Neural cell (in vitro differentiated cells): ENCODE results near the gene TSR3. TPM values are rescaled to one million over a fixed set of nuclear protein-coding genes. Genes with fewer than 3 reads are reported as not detected.

Source experiments
- H2AFZ ChIP-seq: fragments of 200-600, 300-800 bp; sonication (generic), shearing (Covaris generic); 2 replicates; pipeline ENCODE4 v1.6.0; 2014; ENCODE audit warnings: low read depth, mild to moderate bottlenecking, antibody characterized with exemption, low read length, moderate library complexity
- H3F3A ChIP-seq: fragments of 200-600 bp; shearing (Covaris generic); 2 replicates; pipeline ENCODE4 v1.6.1; 2016; ENCODE audit warnings: mild to moderate bottlenecking, moderate library complexity, mixed read lengths, antibody characterized with exemption, low read length; ENCODE audit not compliant: insufficient read depth, poor library complexity, severe bottlenecking
- H3K27ac ChIP-seq: fragments of 200-600, 300-800 bp; sonication (generic), shearing (Covaris generic); 2 replicates; pipeline ENCODE4 v1.5.1; 2014; ENCODE audit warnings: mild to moderate bottlenecking, low read length, moderate library complexity
- H3K27me3 ChIP-seq: fragments of 300-800, 200-600 bp; sonication (generic), shearing (Covaris generic); 2 replicates; pipeline ENCODE4 v1.6.0; 2014; ENCODE audit warnings: mild to moderate bottlenecking, low read depth, low read length, moderate library complexity; ENCODE audit not compliant: insufficient read depth
- H3K36me3 ChIP-seq: fragments of 300-800, 200-600 bp; sonication (generic), shearing (Covaris generic); 2 replicates; pipeline ENCODE4 v1.5.1; 2014; ENCODE audit warnings: mild to moderate bottlenecking, antibody characterized with exemption, low read length, moderate library complexity; ENCODE audit not compliant: insufficient read depth
- H3K4me2 ChIP-seq: fragments of 300-800, 200-600 bp; sonication (generic), shearing (Covaris generic); 2 replicates; pipeline ENCODE4 v1.6.0; 2014; ENCODE audit warnings: mild to moderate bottlenecking, low read length
- H3K4me3 ChIP-seq: fragments of 300-800, 200-600 bp; sonication (generic), shearing (Covaris generic); 2 replicates; pipeline ENCODE4 v1.5.1; 2014; ENCODE audit warnings: mild to moderate bottlenecking, low read length, moderate library complexity
- H3K79me2 ChIP-seq: fragments of 200-600 bp; shearing (Covaris generic); replicated peaks from 2 replicates; pipeline ENCODE4 v1.6.0; 2014; ENCODE audit warnings: mild to moderate bottlenecking, low read length, moderate library complexity; ENCODE audit not compliant: insufficient read depth
- H3K9ac ChIP-seq: fragments of 300-800, 200-600 bp; sonication (generic), shearing (Covaris generic); 2 replicates; pipeline ENCODE4 v1.6.1; 2016; ENCODE audit warnings: mild to moderate bottlenecking, low read length, mixed read lengths
- H3K9me2 ChIP-seq: fragments of 200-600 bp; shearing (Covaris generic); 2 replicates; pipeline ENCODE4 v1.6.1; 2016; ENCODE audit warnings: mild to moderate bottlenecking, low read length, mixed read lengths; ENCODE audit not compliant: insufficient read depth
- H3K9me3 ChIP-seq: fragments of 200-600, 300-800 bp; sonication (generic), shearing (Covaris generic); 2 replicates; pipeline ENCODE4 v1.6.1; 2016; ENCODE audit warnings: mild to moderate bottlenecking, mixed run types, low read length, moderate library complexity, mixed read lengths
- H4K20me1 ChIP-seq: fragments of 200-600 bp; shearing (Covaris generic); 2 replicates; pipeline ENCODE4 v1.6.1; 2016; ENCODE audit warnings: mild to moderate bottlenecking, mixed run types; ENCODE audit not compliant: insufficient read depth
- CTCF ChIP-seq: fragments of 450-650 bp; IDR thresholded peaks from 2 replicates; pipeline ENCODE4 v1.5.1; 2014; ENCODE audit warnings: antibody characterized with exemption, mild to moderate bottlenecking, moderate library complexity; ENCODE audit not compliant: poor library complexity, severe bottlenecking
- EP300 ChIP-seq: fragments of 450-650 bp; conservative IDR thresholded peaks from 2 replicates; pipeline ENCODE4 v1.6.1; 2014; ENCODE audit warnings: antibody characterized with exemption, mild to moderate bottlenecking, moderate library complexity; ENCODE audit not compliant: poor library complexity, severe bottlenecking
- EZH2 ChIP-seq: fragments of 200-600, 300-800 bp; shearing (Covaris generic), sonication (generic); IDR thresholded peaks from 2 replicates; pipeline ENCODE4 v1.6.1; 2014; ENCODE audit warnings: antibody characterized with exemption, low read length, borderline replicate concordance, mild to moderate bottlenecking; ENCODE audit not compliant: insufficient read depth, poor library complexity, severe bottlenecking
- MXI1 ChIP-seq: fragments of 450-650 bp; conservative IDR thresholded peaks from 2 replicates; pipeline ENCODE4 v1.6.1; 2014; ENCODE audit warnings: antibody characterized with exemption, mild to moderate bottlenecking; ENCODE audit not compliant: poor library complexity, severe bottlenecking
- POLR2AphosphoS5 ChIP-seq: IDR thresholded peaks from 2 replicates; pipeline ENCODE4 v1.6.1; 2012
- RAD21 ChIP-seq: fragments of 450-650 bp; conservative IDR thresholded peaks from 2 replicates; pipeline ENCODE4 v1.6.1; 2014; ENCODE audit warnings: antibody characterized with exemption, mild to moderate bottlenecking, moderate library complexity
- REST ChIP-seq: IDR thresholded peaks from 2 replicates; pipeline ENCODE4 v1.6.1; 2012; ENCODE audit warnings: borderline replicate concordance
- SMC3 ChIP-seq: fragments of 450-650 bp; conservative IDR thresholded peaks from 2 replicates; pipeline ENCODE4 v1.6.1; 2014; ENCODE audit warnings: antibody characterized with exemption, mild to moderate bottlenecking, moderate library complexity; ENCODE audit not compliant: poor library complexity
- TAF1 ChIP-seq: IDR thresholded peaks from 2 replicates; pipeline ENCODE4 v1.6.1; 2012; ENCODE audit warnings: low read depth
- polyA plus RNA-seq: library from polyadenylated mRNA; depleted of rRNA; stranded (reverse); fragments of >200 nt; gene quantifications from 2 replicates; pipeline ENCODE4 v1.2.3, GENCODE V29; 2014

The TSR3 gene
- polyA plus RNA-seq, 1 donor from 2014 or later: 102 TPM

- peak overlapping the region; percentile 74 for H3K9ac ChIP-seq
- H3K36me3 ChIP-seq: no peaks in the 10 kb centered on the region
- H4K20me1 ChIP-seq: no peaks in the 10 kb centered on the region
- H3K9me2 ChIP-seq: no peaks in the 10 kb centered on the region
- no peaks in the 10 kb centered on the region for H3K9me3 ChIP-seq
- no peaks in the 10 kb centered on the region for H3F3A ChIP-seq
- peak overlapping the region; percentile 91 for H3K27ac ChIP-seq
- TF ChIP-seq EZH2: no peak
- no peak for TF ChIP-seq REST
- TF ChIP-seq SMC3: no peak
- no peak for TF ChIP-seq POLR2AphosphoS5
- TF ChIP-seq RAD21: no peak
- no peak overlapping the region for H2AFZ ChIP-seq
- H3K4me3 ChIP-seq: peak overlapping the region; percentile 76
- H3K79me2 ChIP-seq: peaks cover 17% of the 10 kb centered on the region
- peaks cover 33% of the 10 kb centered on the region for H3K27me3 ChIP-seq
- peak overlapping the region; percentile 78 for H3K4me2 ChIP-seq
Measured at GRCh38 chr16:1335211-1335971, 16.3 kb downstream of the TSR3 start.

GRCh38 chr16:1334739-1335138 is 16.9 kb downstream of the TSR3 start:
- no peaks in the 10 kb centered on the region for H3K36me3 ChIP-seq
- H4K20me1 ChIP-seq: no peaks in the 10 kb centered on the region
- TF ChIP-seq RAD21 (no peak), REST (no peak), MXI1 (no peak), TAF1 (no peak), EP300 (no peak), POLR2AphosphoS5 (no peak), SMC3 (no peak), CTCF (no peak), EZH2 (no peak)
- H3K9me2 ChIP-seq: no peaks in the 10 kb centered on the region
- no peaks in the 10 kb centered on the region for H3F3A ChIP-seq
- peak overlapping the region; percentile 74 for H3K9ac ChIP-seq
- H3K4me3 ChIP-seq: peak overlapping the region; percentile 76
- peaks cover 33% of the 10 kb centered on the region for H3K27me3 ChIP-seq
- H3K9me3 ChIP-seq: no peaks in the 10 kb centered on the region
- H2AFZ ChIP-seq: no peak overlapping the region
- peaks cover 17% of the 10 kb centered on the region for H3K79me2 ChIP-seq
- peak overlapping the region; percentile 78 for H3K4me2 ChIP-seq
- peak overlapping the region; percentile 91 for H3K27ac ChIP-seq
